Neural cell (in vitro differentiated cells): Measurements from ENCODE around the gene C6orf118. TPM values are rescaled to one million over a fixed set of nuclear protein-coding genes. Genes with fewer than 3 reads are reported as not detected.

ENCODE experiments used
- H2AFZ ChIP-seq: fragments of 200-600, 300-800 bp; sonication (generic), shearing (Covaris generic); 2 replicates; pipeline ENCODE4 v1.6.0; 2014; ENCODE audit warnings: low read depth, mild to moderate bottlenecking, antibody characterized with exemption, low read length, moderate library complexity
- H3F3A ChIP-seq: fragments of 200-600 bp; shearing (Covaris generic); 2 replicates; pipeline ENCODE4 v1.6.1; 2016; ENCODE audit warnings: mild to moderate bottlenecking, moderate library complexity, mixed read lengths, antibody characterized with exemption, low read length; ENCODE audit not compliant: insufficient read depth, poor library complexity, severe bottlenecking
- H3K27ac ChIP-seq: fragments of 200-600, 300-800 bp; sonication (generic), shearing (Covaris generic); 2 replicates; pipeline ENCODE4 v1.5.1; 2014; ENCODE audit warnings: mild to moderate bottlenecking, low read length, moderate library complexity
- H3K27me3 ChIP-seq: fragments of 300-800, 200-600 bp; sonication (generic), shearing (Covaris generic); 2 replicates; pipeline ENCODE4 v1.6.0; 2014; ENCODE audit warnings: mild to moderate bottlenecking, low read depth, low read length, moderate library complexity; ENCODE audit not compliant: insufficient read depth
- H3K36me3 ChIP-seq: fragments of 300-800, 200-600 bp; sonication (generic), shearing (Covaris generic); 2 replicates; pipeline ENCODE4 v1.5.1; 2014; ENCODE audit warnings: mild to moderate bottlenecking, antibody characterized with exemption, low read length, moderate library complexity; ENCODE audit not compliant: insufficient read depth
- H3K4me2 ChIP-seq: fragments of 300-800, 200-600 bp; sonication (generic), shearing (Covaris generic); 2 replicates; pipeline ENCODE4 v1.6.0; 2014; ENCODE audit warnings: mild to moderate bottlenecking, low read length
- H3K4me3 ChIP-seq: fragments of 300-800, 200-600 bp; sonication (generic), shearing (Covaris generic); 2 replicates; pipeline ENCODE4 v1.5.1; 2014; ENCODE audit warnings: mild to moderate bottlenecking, low read length, moderate library complexity
- H3K79me2 ChIP-seq: fragments of 200-600 bp; shearing (Covaris generic); replicated peaks from 2 replicates; pipeline ENCODE4 v1.6.0; 2014; ENCODE audit warnings: mild to moderate bottlenecking, low read length, moderate library complexity; ENCODE audit not compliant: insufficient read depth
- H3K9ac ChIP-seq: fragments of 300-800, 200-600 bp; sonication (generic), shearing (Covaris generic); 2 replicates; pipeline ENCODE4 v1.6.1; 2016; ENCODE audit warnings: mild to moderate bottlenecking, low read length, mixed read lengths
- H3K9me2 ChIP-seq: fragments of 200-600 bp; shearing (Covaris generic); 2 replicates; pipeline ENCODE4 v1.6.1; 2016; ENCODE audit warnings: mild to moderate bottlenecking, low read length, mixed read lengths; ENCODE audit not compliant: insufficient read depth
- H3K9me3 ChIP-seq: fragments of 200-600, 300-800 bp; sonication (generic), shearing (Covaris generic); 2 replicates; pipeline ENCODE4 v1.6.1; 2016; ENCODE audit warnings: mild to moderate bottlenecking, mixed run types, low read length, moderate library complexity, mixed read lengths
- H4K20me1 ChIP-seq: fragments of 200-600 bp; shearing (Covaris generic); 2 replicates; pipeline ENCODE4 v1.6.1; 2016; ENCODE audit warnings: mild to moderate bottlenecking, mixed run types; ENCODE audit not compliant: insufficient read depth
- CTCF ChIP-seq: fragments of 450-650 bp; IDR thresholded peaks from 2 replicates; pipeline ENCODE4 v1.5.1; 2014; ENCODE audit warnings: antibody characterized with exemption, mild to moderate bottlenecking, moderate library complexity; ENCODE audit not compliant: poor library complexity, severe bottlenecking
- EP300 ChIP-seq: fragments of 450-650 bp; conservative IDR thresholded peaks from 2 replicates; pipeline ENCODE4 v1.6.1; 2014; ENCODE audit warnings: antibody characterized with exemption, mild to moderate bottlenecking, moderate library complexity; ENCODE audit not compliant: poor library complexity, severe bottlenecking
- EZH2 ChIP-seq: fragments of 200-600, 300-800 bp; shearing (Covaris generic), sonication (generic); IDR thresholded peaks from 2 replicates; pipeline ENCODE4 v1.6.1; 2014; ENCODE audit warnings: antibody characterized with exemption, low read length, borderline replicate concordance, mild to moderate bottlenecking; ENCODE audit not compliant: insufficient read depth, poor library complexity, severe bottlenecking
- MXI1 ChIP-seq: fragments of 450-650 bp; conservative IDR thresholded peaks from 2 replicates; pipeline ENCODE4 v1.6.1; 2014; ENCODE audit warnings: antibody characterized with exemption, mild to moderate bottlenecking; ENCODE audit not compliant: poor library complexity, severe bottlenecking
- POLR2AphosphoS5 ChIP-seq: IDR thresholded peaks from 2 replicates; pipeline ENCODE4 v1.6.1; 2012
- RAD21 ChIP-seq: fragments of 450-650 bp; conservative IDR thresholded peaks from 2 replicates; pipeline ENCODE4 v1.6.1; 2014; ENCODE audit warnings: antibody characterized with exemption, mild to moderate bottlenecking, moderate library complexity
- SMC3 ChIP-seq: fragments of 450-650 bp; conservative IDR thresholded peaks from 2 replicates; pipeline ENCODE4 v1.6.1; 2014; ENCODE audit warnings: antibody characterized with exemption, mild to moderate bottlenecking, moderate library complexity; ENCODE audit not compliant: poor library complexity
- TAF1 ChIP-seq: IDR thresholded peaks from 2 replicates; pipeline ENCODE4 v1.6.1; 2012; ENCODE audit warnings: low read depth
- polyA plus RNA-seq: library from polyadenylated mRNA; depleted of rRNA; stranded (reverse); fragments of >200 nt; gene quantifications from 2 replicates; pipeline ENCODE4 v1.2.3, GENCODE V29; 2014
- TF ChIP-seq, protein P1 (sequence below): IDR thresholded peaks from 2 replicates; pipeline ENCODE4 v1.6.1; 2012; ENCODE audit warnings: borderline replicate concordance

The C6orf118 gene
- polyA plus RNA-seq, 1 donor from 2014 or later, result 5.2 TPM

DNA sequence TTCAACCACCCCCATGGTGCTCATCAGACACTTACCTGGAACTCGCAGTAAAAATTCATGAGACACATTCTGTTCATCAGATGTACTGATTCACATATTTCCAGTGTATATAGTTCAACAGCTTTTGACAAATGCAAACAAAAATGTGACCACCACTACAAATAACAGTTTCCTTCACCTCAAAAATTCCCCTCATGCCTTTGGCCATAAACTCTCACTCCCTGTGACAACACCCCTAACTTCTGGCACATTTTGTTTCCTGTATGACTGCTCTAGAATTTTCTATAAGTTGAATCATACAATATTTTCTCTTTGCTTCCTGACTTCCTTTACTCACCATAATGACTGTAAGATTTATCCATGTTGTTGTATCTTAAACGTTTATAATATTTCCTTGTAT lies 63.7 kb downstream of the C6orf118 start:
- no peaks in the 10 kb centered on the region for H3K79me2 ChIP-seq
- H3K4me2 ChIP-seq, result no peak overlapping the region
- no peak overlapping the region for H3K9ac ChIP-seq
- H3K27ac ChIP-seq, result no peak overlapping the region
- TF ChIP-seq SMC3 (peak; percentile 14), RAD21 (peak; percentile 5)
- TF ChIP-seq, protein P1, sequence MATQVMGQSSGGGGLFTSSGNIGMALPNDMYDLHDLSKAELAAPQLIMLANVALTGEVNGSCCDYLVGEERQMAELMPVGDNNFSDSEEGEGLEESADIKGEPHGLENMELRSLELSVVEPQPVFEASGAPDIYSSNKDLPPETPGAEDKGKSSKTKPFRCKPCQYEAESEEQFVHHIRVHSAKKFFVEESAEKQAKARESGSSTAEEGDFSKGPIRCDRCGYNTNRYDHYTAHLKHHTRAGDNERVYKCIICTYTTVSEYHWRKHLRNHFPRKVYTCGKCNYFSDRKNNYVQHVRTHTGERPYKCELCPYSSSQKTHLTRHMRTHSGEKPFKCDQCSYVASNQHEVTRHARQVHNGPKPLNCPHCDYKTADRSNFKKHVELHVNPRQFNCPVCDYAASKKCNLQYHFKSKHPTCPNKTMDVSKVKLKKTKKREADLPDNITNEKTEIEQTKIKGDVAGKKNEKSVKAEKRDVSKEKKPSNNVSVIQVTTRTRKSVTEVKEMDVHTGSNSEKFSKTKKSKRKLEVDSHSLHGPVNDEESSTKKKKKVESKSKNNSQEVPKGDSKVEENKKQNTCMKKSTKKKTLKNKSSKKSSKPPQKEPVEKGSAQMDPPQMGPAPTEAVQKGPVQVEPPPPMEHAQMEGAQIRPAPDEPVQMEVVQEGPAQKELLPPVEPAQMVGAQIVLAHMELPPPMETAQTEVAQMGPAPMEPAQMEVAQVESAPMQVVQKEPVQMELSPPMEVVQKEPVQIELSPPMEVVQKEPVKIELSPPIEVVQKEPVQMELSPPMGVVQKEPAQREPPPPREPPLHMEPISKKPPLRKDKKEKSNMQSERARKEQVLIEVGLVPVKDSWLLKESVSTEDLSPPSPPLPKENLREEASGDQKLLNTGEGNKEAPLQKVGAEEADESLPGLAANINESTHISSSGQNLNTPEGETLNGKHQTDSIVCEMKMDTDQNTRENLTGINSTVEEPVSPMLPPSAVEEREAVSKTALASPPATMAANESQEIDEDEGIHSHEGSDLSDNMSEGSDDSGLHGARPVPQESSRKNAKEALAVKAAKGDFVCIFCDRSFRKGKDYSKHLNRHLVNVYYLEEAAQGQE, result no peak
- H3F3A ChIP-seq, result no peaks in the 10 kb centered on the region
- no peaks in the 10 kb centered on the region for H3K9me3 ChIP-seq
- H3K9me2 ChIP-seq, result no peaks in the 10 kb centered on the region
- no peaks in the 10 kb centered on the region for H4K20me1 ChIP-seq
- H3K27me3 ChIP-seq, result no peaks in the 10 kb centered on the region
- peak overlapping the region; percentile 7 for H2AFZ ChIP-seq
- H3K36me3 ChIP-seq, result no peaks in the 10 kb centered on the region
- H3K4me3 ChIP-seq, result no peak overlapping the region

- Histone ChIP-seq H3K36me3 (no peaks in the 10 kb centered on the region), H3K4me3 (no peak overlapping the region), H3K9ac (peak overlapping the region; percentile 11), H3K27ac (peak overlapping the region; percentile 55), H4K20me1 (no peaks in the 10 kb centered on the region), H3F3A (no peaks in the 10 kb centered on the region), H3K4me2 (no peak overlapping the region), H2AFZ (no peak overlapping the region), H3K9me3 (no peaks in the 10 kb centered on the region), H3K9me2 (no peaks in the 10 kb centered on the region), H3K79me2 (no peaks in the 10 kb centered on the region), H3K27me3 (no peaks in the 10 kb centered on the region)
- TF ChIP-seq SMC3, result peak; percentile 86
- TF ChIP-seq EZH2, result no peak
- no peak for TF ChIP-seq MXI1
- peak; percentile 87 for TF ChIP-seq CTCF
- TF ChIP-seq RAD21, result peak; percentile 90
These were observed 64.1 kb downstream of the C6orf118 start for GRCh38 chr6:165245287-165245686.

DNA sequence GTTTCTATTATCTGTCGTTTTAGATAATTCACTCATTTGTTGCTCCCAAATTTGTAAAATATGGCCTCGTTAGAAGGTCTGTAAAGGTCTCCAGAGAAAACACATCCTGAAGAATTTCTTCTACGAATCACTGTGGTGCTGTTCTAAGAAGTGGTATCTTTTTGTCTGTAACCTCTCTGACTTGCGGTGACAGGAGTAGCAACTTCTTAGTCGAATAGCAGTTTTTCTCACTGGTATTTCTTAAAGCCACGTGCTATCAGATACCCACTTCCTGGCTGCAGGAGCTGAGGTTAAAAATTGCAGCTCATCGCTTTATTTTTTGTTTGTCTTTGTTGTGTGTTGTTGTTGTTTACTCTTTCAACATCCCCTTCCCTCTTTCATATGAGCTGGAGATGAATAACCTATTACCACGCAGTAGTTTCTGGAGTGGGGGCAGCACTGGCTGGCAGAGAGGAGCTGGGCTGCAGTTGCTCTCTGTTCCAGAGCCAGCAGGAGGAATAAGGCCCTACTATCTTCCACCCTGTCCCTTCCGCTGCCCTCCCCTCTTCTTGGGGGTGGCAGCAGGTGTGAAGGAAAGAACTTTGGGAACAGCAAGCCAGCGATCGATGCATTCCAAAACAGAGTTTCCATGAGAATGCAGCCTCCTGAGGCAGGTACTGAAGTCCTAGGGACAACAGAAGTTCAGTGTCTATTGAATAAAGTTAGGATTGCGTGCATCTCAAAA lies 64.7 kb downstream of the C6orf118 start:
- H3K27ac ChIP-seq, result peak overlapping the region; percentile 55
- no peaks in the 10 kb centered on the region for H4K20me1 ChIP-seq
- no peak overlapping the region for H3K4me2 ChIP-seq
- no peaks in the 10 kb centered on the region for H3F3A ChIP-seq
- no peak overlapping the region for H2AFZ ChIP-seq
- H3K36me3 ChIP-seq, result no peaks in the 10 kb centered on the region
- TF ChIP-seq RAD21, result no peak
- TF ChIP-seq POLR2AphosphoS5, result no peak
- TF ChIP-seq EP300, result no peak
- no peak for TF ChIP-seq MXI1
- TF ChIP-seq CTCF, result no peak
- TF ChIP-seq EZH2, result no peak
- TF ChIP-seq, protein P1, result no peak
- TF ChIP-seq TAF1, result no peak
- TF ChIP-seq SMC3, result no peak
- no peaks in the 10 kb centered on the region for H3K27me3 ChIP-seq
- no peaks in the 10 kb centered on the region for H3K9me2 ChIP-seq
- no peaks in the 10 kb centered on the region for H3K79me2 ChIP-seq
- H3K9me3 ChIP-seq, result no peaks in the 10 kb centered on the region
- no peak overlapping the region for H3K4me3 ChIP-seq
- peak overlapping the region; percentile 11 for H3K9ac ChIP-seq
